GM19468 (cell line): Measurements from ENCODE around the gene TBC1D10A.

Experiments
- ATAC-seq: cut with Tn5 transposase; IDR thresholded peaks from one replicate; pipeline ENCODE4 v1.9.1; 2021; ENCODE audit warnings: mild to moderate bottlenecking, moderate library complexity, moderate number of reproducible peaks; ENCODE audit not compliant: unreplicated experiment; ENCODE audit errors: extremely low read depth

TBC1D10A gene, protein sequence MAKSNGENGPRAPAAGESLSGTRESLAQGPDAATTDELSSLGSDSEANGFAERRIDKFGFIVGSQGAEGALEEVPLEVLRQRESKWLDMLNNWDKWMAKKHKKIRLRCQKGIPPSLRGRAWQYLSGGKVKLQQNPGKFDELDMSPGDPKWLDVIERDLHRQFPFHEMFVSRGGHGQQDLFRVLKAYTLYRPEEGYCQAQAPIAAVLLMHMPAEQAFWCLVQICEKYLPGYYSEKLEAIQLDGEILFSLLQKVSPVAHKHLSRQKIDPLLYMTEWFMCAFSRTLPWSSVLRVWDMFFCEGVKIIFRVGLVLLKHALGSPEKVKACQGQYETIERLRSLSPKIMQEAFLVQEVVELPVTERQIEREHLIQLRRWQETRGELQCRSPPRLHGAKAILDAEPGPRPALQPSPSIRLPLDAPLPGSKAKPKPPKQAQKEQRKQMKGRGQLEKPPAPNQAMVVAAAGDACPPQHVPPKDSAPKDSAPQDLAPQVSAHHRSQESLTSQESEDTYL

DNA sequence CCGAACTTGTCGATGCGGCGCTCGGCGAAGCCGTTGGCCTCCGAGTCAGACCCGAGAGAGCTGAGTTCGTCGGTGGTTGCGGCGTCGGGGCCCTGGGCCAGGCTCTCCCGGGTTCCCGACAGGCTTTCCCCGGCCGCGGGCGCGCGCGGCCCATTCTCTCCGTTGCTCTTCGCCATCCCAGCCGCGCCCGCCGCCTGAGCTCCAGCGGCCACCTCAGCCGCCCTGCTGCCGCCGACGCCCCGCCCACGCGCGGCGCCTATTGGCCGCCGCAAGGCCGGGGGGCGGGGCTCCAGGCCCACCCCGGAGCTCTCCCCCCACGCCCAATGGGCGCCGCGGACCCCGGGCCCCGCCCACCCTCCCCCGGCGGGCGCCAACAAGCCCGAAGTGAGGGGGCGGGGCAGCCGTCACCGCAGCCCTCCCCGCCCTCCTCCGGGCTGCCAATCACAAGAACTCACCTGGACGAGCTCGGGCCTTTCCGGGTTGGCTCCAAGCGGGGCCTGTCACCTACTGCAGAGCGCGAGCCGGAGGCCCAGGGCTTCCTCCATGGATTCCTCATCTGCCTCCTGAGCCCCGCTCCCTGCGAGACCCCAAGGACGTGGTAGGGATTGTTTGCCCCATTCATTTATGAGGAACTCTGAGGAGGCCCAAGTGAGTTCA is at the start of gene TBC1D10A:
TBC1D10A (minus strand) TSS at position 236 of the 657 bp plus-strand sequence; CDS start at position 176, 60 bp downstream.
- peak; percentile 77 for ATAC-seq

DNA sequence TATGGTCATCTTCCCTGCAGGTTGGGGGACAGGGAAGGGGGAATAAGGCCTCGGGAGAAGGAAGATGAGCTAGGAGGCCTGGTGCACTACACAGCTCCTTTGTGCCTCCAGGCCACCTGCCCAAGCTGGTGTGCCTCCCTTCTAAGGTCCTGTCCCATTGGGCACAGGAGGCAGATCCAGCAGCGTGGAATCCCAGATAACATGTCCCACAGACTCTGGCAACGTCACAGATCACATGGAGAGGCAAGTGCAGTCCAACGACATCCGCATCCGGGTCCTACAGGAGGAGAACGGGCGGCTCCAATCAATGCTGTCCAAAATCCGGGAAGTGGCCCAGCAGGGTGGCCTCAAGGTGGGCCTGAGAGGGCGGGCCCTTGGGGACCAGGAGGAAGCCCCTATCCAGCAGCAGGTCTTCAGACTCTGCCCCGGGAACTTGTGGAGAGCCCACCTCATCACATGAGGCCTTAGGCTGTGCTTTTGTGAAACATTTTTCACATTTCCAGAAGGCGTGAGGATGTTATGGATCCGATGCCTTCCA is 48.6 kb upstream of the TBC1D10A start:
- ATAC-seq, result no peak

DNA sequence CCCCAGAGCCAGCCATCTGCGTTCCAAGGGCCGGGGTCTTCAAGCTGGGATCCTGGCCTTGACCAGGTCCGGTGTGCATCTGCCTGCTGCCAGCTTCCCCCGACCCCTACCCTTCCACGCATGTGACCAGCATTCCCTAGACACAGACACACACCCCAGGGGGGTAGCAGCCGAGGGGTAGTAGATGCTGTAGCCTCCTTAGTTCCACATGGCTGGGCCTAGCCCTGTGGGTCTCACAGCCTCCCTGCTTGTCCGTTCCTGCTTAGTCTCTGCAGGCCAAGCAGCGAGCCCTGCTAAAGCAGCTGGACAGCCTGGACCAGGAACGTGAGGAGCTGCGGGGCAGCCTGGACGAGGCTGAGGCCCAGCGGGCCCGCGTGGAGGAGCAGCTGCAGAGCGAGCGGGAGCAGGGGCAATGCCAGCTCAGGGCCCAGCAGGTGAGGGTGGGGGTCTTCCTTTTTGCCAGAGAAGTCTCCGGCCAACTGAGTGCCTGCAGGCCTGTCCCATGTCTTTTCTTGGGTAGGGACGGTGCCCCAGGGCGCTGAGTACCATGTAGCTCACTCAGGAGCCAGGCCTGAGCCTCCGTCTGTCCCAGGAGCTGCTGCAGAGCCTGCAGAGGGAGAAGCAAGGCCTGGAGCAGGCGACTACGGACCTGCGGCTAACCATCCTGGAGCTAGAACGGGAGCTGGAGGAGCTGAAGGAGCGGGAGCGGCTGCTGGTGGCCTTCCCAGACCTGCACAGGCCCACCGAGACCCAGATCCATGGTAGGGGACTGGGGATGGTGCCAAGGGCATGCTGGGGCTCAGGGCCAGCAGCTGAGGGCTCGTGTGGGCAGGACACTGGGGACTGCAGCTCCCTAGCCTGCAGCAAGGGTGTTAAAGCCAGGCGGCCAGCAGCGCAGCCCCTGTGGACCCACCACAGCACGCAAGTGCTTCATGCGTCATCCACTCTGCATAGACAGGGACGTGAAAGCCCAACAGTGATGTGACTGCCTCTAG is 46.9 kb upstream of the TBC1D10A start:
- no peak for ATAC-seq

DNA sequence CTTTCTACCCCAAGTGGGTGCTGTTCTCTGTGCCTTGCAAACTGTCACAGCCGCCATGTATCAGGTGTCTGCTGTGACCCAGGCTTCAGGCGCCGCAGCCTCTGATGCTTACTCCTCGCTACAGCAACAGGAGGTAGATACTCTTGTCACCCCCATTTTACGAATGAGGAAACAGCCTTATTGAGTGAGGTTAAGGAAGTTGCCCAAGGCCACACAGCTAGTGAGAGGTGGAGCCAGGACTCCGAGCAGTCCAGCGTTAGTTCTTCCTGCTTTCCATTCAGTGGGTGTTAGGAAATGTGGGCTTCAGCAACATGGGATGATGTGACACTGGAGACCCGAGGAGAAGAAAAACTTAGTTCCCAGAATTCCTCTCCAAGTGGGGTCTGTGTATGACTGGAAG is 46.2 kb upstream of the TBC1D10A start:
- no peak for ATAC-seq

DNA sequence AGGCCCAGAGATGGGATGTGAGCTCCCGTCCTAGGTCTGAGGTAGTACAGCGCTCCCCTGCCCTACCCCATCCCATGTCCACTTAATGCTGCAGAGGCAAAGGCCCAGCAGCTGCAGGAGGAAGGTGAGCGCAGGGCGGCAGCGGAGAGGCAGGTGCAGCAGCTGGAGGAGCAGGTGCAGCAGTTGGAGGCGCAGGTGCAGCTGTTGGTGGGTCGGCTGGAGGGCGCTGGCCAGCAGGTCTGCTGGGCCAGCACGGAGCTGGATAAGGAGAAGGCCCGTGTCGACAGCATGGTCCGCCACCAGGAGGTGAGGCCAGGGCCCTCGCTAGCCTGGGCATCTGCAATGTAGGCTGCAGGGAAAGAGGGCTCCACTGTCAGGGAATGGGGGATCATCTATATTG is 45.2 kb upstream of the TBC1D10A start:
- no peak for ATAC-seq

DNA sequence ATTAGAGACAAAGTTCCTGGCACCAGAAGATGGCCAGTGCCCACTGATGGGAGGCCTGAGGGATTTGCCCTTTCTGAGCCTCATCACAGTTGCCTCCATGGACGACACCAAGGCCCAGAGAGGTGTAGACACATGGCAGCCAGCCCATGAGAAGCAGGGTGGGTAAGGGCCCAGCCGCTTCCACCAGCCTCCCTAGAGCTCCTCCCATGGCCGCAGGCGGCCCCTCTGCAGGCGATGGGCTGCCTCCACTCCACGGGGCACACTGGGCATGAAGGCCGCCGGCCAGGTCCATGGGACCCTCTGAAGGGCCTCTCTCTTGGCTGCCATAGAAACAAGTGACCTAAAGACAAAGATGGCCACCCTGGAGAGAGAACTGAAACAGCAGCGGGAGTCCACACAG is 44.6 kb upstream of the TBC1D10A start:
- no peak for ATAC-seq

DNA sequence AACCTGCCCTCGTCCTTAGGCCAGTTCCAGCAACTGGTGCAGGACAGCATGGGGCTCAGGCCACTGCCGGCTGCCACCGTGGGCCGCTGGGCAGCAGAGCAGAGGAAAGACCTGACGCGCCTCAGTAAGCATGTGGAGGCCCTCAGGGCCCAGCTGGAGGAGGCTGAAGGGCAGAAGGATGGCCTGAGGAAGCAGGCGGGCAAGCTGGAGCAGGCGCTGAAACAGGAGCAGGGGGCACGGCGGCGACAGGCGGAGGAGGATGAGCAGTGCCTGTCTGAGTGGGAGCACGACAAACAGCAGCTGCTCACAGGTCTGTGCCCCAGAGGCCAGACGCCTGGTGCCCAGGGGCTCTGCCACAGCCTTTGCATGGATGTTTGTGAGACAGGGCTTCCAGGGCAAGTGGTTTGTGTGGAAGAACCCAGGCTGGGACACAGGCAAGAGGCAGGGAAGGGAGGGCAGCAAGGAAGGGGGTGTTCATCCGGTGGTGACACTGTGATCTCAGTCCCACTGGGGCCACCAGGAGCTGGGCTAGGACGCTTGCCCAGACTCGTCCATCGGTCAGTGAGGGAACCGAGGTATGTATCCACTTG is 44.0 kb upstream of the TBC1D10A start:
- no peak for ATAC-seq

DNA sequence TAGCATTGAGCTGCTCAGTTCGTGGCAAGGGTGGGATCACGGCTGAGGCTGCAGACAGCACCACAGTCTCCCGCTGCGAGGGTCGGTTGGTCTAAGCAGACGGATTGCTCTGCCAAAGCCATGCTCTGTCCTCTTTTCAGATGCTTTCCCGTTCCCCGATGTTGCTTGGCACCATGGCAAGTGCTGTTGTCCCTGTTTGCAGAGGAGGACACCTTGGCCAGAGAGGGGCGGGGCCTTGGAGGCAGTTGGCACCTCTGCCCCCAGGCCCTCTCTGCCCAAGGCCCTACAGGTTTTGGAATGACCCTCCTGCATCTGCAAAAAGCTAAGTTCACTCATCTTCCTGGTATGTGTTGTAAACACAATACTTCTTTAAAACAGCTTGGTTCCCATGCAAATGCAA is 41.7 kb upstream of the TBC1D10A start:
- no peak for ATAC-seq

DNA sequence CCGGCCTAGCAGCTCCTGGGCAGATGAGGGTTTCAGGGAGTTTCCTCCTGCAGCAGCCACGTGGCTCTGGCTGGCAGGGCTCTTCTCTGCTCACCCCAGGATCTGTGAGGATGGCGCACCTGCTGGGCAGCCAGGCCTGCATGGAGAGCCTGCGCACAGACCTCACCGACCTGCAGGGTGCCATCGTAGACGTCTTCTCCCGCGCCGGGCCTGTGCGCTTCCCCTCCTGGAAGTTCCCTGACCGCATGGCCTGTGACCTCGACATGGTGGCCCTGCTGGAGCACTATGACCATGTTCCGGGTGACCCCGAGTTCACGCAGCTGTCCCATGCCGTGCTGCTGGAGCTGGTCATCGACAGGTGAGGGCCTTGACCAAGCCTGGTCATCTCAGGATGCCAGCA is 39.1 kb upstream of the TBC1D10A start:
- no peak for ATAC-seq

DNA sequence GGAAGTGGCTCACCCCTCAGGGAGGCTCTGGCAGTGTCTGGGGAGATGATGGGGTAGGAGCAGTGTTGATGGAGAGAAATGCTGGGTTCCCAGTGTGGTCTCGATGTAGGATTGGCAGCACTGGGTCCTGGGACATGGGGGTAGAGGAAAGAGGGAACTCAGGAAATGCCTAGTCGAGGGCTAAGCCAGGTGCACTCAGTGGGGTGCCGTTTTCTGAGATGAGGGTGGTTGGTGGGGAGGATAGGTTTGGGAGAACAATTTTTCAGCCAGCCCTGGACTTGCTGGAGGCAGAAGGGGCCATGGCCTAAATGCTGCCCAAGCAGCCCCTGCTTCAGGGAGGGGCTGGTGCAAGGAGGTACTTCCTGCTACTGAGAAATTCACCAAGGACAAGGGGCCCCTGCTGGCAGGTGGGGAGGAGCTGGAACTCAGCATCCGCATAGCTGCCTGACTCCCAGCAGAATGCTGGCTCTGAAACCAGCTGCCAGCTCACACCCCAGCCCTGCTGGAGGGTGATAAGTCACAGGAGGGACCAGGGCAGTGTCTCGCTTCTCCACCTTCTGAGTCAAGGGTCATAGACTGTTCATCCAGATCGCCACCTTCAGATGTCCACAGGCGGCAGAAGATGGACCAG is 36.0 kb upstream of the TBC1D10A start:
- ATAC-seq, result no peak

DNA sequence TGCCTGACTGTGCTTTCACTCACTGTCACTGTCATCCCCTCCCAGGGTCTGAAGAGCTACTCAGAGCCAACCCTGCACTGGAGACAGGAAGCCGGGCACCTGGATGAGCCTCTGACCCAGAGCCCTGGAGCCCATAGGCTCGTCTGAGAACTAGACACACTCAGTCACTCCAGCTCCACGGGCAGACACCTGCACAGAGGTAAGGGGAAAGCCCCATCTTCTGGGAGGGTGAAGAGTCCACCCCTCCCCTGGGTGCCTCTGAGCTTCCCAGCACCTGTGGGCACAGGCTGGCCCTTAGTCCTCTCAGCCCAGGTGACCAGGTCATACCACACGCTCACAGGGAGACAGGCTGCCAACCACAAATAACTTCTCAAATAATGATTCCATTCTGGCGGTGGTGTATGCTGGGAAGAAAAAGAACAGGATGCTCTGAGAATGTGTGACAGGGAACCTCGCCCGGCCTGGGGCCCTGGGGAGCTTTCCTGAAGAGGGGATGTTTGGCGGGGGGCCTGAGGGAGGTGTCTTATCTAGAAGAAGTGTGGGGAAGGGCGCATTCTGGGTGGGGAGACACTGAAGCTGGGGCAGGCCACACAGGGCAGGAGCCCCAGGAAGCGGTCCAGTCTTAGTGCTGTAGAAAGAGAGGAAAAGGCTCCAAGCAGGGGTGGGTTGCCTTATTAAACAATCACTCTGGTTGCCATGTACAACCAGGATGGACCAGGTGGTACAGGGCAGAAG is 35.3 kb upstream of the TBC1D10A start:
- no peak for ATAC-seq

DNA sequence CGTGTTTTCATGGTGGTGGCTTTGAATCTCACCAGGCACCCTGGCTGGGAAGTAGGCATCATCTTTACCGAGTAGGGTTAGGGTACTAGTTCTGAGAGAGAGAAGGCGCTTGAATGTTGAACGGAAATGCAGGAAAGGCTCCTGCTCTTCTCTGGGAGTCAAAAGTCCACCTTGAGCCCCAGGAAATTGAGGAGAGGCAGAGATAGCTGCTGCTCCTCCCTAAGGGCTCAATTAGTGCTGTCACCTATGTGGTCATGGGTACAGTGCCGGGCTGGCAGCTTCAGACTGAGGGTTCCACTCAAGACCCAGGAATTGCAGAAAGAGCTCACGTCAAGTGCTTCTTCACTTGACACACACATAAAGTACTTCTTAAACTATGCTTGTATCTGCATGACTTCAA is 31.8 kb upstream of the TBC1D10A start:
- no peak for ATAC-seq

DNA sequence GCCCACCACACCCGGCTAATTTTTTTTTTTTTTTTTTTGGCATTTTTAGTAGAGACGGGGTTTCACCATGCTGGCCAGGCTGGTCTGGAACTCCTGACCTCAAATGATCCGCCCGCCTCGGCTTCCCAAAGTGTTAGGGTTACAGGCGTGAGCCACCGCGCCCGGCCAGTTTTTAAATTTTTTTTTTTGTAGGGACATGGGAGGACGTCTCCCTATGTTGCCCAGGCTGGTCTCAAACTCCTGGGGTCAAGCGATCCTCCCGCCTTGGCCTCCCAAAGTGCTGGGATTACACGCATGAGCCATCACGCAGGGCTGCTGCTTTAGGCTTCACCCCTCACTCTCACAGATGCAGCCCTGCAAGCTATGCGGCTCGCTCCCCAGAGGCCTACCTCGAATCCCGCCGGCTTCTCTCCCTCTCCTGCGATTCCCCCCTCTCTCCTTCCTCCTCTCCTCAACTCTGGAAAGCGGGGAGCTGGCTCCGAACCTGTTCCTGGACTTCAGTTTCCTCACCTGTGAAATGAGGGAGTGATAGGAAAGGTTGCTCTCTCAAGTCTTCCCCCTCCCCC is 31.0 kb upstream of the TBC1D10A start:
- ATAC-seq, result no peak

DNA sequence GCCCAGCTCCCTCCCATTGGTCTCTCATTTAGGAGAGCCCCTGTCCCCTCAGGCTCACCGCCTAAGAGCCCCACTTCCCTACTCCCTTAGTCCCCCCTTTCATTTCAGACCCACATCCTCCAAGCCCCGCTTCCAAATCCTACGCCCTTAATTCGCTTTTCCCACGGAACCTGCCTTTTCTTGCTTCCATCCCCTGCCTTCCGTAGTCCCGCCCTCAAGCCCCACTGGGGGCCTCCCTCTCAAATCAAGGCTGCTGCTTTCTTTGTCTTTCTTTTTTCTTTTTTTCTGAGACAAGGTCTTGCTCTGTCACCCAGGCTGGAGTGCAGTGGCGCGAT is 30.5 kb upstream of the TBC1D10A start:
- no peak for ATAC-seq

DNA sequence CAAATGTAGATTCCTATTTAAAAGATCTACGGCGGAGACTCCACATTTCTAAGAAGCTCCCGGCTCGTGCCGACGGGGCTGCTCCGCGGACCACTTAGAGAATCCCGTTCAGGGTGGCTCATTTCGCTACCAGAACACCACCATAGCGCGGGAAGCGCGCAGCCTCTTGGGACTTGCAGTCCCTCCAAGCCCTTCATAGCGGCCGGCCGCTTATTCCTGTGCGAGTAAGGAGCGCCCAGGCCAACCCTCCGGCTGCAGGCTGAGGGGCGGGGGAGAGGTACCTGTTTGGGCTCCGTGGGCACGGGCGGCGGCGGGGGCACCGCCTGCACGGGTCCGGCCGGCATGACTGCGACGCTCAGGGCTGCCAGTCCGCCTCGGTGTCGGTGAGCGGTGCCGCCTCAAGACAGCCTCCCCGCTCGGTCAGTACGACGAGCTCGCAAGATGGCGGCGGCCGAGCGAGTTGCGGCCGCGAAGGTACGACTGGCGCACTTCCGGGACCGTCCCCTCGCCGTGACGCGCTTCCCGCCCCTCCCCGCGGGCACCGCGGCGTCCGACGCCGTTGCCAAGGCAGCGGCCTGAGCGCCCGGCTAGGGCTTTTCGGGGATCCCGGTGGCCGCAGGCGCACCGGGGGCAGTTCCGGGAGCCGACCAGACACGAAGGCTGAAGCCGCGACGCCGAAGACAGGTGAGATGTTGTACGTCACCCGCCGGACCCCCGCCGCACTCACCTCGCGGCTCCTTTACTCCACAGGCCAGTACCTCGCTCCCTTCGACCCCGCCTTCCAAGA is 29.9 kb upstream of the TBC1D10A start, which contains the start of the genes CCDC157 and SF3A1:
CCDC157 (plus strand) TSS at position 559 of the 787 bp plus-strand sequence. CDS start 8,994 bp downstream, outside the sequence.
SF3A1 (minus strand) TSS at position 446 of the 787 bp plus-strand sequence; CDS start at position 344, 102 bp downstream.
- ATAC-seq, result peak; percentile 76

DNA sequence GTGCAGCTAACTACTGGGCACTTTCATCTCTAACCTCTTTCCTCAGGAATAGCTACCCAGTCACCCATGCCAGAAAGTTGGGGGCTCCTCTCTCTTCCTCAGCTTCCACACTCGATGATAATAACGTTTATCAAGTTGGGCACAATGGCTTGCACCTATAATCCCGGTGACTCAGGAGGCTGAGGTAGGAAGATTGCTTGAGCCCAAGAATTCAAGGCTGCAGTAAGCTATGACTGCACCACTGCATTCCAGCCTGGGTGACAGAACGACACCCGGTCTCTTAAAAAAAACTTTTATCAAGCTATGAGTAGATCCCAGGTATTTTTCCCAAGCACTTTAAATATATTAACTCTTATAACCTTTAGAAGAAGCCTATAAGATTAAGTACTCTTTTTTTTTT is 27.9 kb upstream of the TBC1D10A start:
- no peak for ATAC-seq

DNA sequence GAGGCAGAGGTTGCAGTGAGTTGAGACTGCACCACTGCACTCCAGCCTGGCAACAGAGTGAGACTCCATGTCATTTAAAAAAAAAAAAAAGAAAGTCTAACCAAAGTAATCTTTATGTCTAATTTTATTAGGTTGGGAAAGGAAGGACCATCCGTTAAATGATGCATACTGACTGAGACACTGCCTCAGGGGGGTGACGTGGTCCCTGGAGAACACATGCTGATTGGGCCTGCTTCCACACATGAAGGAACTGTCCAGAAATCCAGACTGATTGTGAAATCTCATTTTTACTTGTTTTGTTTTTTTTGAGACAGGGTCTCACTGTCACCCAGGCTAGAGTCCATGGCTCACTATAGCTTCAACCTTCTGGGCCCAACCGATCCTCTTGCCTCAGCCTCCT is 24.5 kb upstream of the TBC1D10A start:
- ATAC-seq, result no peak
